Stimulated activated CD4-positive, alpha-beta T cell treated with anti-CD3 and anti-CD28 coated beads, Interleukin-12 subunit alpha, Interleukin-12 subunit beta, amount 100 ng/mL, for 48 hours (primary cell): ENCODE results near the gene SLC25A29.

ENCODE experiments used
- DNase-seq, 3 donors: peaks; one replicate each; pipeline ENCODE4 v3.0.0-alpha.2; 2020; ENCODE audit warnings: low read depth in 2 of 3, low spot score in 1 of 3

SLC25A29 gene

DNA sequence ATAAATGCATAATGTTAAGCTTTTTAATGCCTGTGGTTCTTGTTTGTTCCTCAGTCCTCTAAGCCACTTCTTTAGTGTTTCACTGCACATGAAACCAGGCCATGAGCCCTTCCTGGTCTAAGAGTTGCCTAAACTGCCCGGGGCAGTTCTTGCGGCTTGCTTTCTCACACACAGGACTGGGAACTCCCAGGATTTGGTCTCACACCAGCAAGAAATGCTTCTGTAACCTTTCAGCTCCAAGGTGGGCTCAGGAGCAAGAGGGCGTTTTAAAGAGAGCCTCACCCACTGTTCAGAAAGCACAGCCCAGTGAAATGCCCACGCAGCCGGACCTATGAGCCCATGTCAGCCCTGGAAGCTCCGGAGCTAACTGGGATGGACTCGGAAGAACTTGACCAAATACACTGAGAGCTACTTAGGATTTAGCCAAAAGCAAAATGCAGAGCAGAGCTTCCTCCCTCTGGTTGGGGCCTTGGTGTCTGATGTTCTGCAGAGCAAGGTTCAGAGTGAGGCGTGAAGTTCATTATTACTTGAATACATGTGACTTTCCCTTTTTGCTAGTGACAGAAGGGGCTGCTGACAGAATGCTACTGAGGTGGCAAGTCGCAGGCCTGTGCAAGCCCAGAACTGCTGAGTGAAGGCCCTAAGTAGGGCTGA is 23.4 kb downstream of the SLC25A29 start:
- DNase-seq: no peak

DNA sequence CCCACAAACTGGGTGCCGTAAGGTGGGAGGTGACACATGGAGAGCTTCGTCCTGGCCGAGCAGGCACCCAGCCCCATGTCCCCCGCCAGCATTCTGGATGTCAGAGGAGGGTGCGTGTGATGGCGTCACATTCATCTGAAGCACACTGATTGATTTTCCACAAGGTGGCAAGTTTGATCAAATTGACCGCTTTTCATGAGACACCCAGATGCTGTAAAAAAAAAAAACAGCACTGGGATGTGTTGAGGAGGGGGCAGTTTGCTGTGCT is 24.2 kb downstream of the SLC25A29 start:
- DNase-seq: no peak

GRCh38 chr14:100281286-100282082 is 24.8 kb downstream of the SLC25A29 start:
- DNase-seq: no peak

GRCh38 chr14:100279563-100279962 is 26.7 kb downstream of the SLC25A29 start:
- no peak for DNase-seq

DNA sequence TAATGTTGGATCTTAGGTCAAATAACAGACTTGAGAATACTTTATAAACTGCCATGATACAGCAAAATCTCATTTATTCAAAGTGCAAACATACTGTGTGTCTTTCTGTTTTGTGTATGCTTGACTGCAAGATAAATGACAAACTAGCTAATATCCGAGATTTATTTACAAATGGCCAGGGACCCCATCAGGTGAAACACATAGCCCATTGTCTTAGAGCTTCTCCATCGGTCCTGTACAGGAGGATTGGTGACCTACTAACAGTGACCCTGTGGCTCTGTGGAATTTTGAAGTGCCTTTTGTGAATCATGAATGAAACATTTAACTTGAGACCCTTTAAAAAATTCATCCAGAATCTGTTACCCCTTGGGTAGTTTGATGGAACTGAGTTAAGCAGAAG is 27.1 kb downstream of the SLC25A29 start:
- DNase-seq: no peak

DNA sequence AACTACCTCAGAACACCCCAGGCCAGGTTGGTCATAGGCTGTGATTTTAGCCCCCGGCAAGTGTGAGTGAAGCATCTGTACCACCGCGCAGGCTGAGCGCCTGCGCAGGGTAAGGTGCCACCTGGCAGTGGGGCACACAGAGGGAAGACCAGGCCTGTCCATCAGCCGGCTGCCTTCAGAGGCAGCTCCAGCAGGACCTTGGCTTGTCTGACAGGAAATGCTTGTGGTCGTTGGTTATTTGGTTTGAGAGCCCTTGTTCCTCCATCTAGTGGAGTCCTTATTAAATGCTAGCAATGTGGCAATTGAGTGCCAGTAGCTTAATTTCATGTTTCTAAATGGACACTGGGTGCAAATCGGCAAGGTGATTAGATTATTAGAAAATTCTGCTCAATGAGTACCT is 27.5 kb downstream of the SLC25A29 start:
- no peak for DNase-seq

- no peak for DNase-seq
Observed at GRCh38 chr14:100275214-100275613, 31.0 kb downstream of the SLC25A29 start.

- DNase-seq: no peak
Observed at GRCh38 chr14:100274250-100274649, 32.0 kb downstream of the SLC25A29 start.

GRCh38 chr14:100271247-100271939 is 34.9 kb downstream of the SLC25A29 start:
- DNase-seq: peak in 1 of 3 donors; percentile 18

DNA sequence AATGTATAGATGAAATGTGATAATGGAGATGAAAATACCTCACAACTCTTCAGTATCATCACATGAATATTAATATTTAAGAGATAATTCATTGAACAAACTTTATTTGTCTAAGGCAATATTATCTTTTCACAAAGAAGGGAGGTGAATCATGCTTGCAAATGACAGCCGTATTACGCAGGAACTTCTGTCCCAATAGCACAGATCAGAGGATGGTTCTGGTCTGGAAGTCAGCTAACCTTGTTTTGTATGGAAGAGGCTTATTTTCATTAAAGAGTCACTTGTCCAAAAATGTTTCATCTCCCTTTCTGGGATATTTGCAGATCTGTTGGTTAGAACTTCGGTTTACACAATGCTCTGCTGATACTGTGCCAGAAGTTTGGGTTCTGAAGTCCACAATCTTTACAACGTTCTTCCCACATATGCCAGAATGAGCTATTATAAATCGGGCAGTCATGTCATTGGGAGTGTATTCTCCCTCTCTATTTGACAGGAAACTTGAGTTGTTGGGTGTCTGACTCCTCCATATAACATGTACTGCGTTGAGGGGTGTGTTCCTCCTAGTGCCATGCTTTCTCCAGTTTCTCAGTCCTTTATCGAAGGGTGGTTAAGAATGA is 37.5 kb downstream of the SLC25A29 start:
- DNase-seq: no peak

DNA sequence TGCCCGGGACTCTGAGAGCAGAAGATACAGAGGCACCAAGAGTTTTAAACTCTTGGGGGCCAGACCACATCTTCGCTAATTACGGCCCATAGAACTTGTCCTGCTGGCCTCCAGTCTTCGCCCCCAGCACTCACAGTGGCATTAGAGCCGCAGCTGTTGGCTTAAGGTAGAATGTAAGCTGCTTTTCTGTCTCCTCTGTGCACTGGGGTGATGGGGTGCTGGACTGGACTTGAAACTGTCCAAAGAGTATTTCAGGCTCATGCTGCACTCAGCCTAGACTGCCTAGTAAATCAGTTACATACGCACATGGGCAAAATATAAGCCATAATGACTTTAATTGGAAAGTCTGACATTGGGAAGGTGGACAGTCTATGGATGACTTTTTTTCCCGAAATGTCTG is 38.3 kb downstream of the SLC25A29 start:
- no peak for DNase-seq

GRCh38 chr14:100263141-100263540 is 43.1 kb downstream of the SLC25A29 start:
- DNase-seq: no peak

GRCh38 chr14:100262545-100262944 is 43.7 kb downstream of the SLC25A29 start:
- DNase-seq: no peak

GRCh38 chr14:100261621-100262020 is 44.6 kb downstream of the SLC25A29 start:
- DNase-seq: no peak

DNA sequence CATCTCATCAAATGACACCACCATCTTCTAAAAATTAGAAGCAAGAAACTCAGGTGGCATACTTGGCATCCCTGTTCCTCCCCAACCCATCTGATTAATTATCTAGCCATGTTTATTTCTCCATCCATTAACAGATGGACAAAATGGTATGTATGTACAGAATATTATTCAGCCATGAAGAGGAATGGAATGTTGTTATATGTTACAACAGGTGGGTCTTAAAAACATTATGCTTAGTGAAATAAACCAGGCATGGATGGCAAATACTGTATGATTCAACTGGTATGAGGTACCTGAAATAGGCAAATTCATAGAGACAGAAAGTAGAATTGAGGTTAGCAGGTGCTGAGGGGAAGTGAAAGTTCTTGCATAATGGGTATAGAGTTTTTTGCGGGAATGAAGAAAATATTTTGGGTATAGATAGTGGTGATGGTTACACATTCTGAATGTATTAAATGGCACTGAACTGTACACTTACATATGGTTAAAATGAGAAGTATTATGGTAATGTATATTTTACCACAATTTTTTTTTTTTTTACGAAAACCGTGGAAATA is 49.8 kb downstream of the SLC25A29 start:
- DNase-seq: no peak

- no peak for DNase-seq
Observed at GRCh38 chr14:100252684-100253083, 53.6 kb downstream of the SLC25A29 start.

- DNase-seq: no peak
Observed at GRCh38 chr14:100250732-100251465, 55.3 kb downstream of the SLC25A29 start.

DNA sequence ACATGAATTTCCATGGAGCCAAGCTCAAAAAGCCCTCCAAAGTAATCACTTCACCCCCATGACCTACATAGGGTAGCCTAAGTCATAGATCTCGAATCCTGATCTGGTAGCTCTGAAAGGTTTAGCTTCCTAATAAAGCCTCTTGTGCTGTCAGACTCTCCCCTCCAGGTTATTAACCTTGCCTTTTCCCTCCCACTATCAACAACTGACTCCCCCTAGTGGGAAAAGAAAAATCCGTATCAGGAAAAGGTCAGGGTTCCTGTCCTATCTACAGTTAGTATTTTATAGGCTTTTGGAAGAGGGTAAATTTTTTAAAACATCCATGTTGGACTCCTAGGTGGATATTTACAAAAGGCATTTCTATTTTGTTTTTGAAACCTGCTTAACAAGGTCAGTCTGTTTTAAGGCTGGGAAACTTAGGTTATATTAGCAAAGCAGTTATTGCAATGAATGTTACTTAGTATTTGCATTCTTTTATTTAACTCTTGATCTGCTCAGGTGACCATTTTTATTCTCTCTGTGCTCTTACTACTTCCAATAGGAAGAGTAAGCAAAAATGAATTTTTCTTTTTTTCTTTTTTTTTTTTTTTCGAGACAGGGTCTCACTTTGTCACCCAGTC is 59.3 kb downstream of the SLC25A29 start:
- peak in 1 of 3 donors; percentile 20 for DNase-seq

DNA sequence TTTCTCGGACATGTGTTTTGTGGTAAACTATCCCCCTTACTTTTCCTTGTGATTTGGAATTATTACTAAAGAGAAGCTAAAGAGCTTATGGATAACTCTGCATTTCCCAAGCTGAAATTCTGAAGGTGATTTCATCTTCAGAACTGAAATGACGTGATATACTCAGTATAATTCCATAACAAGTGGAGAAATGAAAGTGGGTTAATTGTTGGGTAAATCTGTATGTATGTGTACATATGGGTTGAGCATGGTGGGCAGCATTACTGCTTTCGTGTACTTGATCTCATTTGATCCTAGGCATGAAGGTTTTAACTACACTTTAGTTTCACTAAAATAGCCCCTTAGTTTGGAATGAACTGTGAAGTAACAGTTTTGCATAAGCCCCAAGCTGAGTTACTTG is 63.2 kb downstream of the SLC25A29 start:
- no peak for DNase-seq

DNA sequence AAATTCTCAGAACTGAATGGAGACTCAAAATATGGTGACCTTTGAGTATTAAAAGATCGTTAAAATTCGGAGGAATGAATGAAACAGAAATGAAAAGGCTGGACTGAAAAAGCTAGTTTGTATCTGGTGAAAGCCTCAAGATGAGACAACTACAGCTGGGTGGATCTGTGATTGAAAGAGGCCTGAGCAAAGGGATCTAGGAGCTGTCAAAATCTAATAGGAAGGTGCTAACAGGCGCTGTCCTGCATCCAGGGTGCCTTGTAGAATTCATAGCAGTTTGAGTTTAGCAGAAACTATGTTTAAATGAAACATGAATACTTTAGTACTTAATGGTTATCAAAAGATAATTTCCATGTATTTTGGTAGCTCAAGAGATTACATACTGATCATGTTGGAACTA is 65.0 kb downstream of the SLC25A29 start:
- no peak for DNase-seq
